NT2/D1 (cell line): ENCODE results near the gene CORO2A.

Experiments used
- SUZ12 ChIP-seq: IDR thresholded peaks from 2 replicates; pipeline ENCODE4 v1.6.1; 2011; ENCODE audit not compliant: insufficient read length, insufficient read depth; ENCODE audit errors: extremely low read depth
- YY1 ChIP-seq: IDR thresholded peaks from 2 replicates; pipeline ENCODE4 v1.6.1; 2011; ENCODE audit not compliant: insufficient read length, insufficient read depth
- ZNF274 ChIP-seq: IDR thresholded peaks from 2 replicates; pipeline ENCODE4 v1.6.1; 2011; ENCODE audit warnings: mild to moderate bottlenecking, low read depth, low read length

DNA sequence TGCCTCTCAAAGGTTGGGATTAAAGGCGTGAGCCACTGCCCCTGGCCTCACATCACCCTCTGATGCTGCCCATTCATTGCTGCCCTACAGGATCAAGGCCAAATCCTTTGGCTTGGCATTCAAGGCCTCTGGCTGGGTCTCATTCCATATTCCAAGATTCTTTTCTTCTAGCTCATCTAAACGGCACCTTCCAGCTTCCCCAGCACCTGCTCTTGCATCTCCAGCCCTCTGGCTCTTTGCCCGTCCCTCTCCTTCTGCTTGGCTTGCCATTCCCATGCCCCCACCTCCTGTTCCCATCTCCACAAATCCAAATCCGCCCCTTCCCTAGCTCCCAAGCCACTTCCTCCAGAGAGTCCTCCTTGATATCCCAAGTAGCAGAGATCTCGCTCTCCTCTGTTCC lies 33.1 kb downstream of the CORO2A start:
- no peak for TF ChIP-seq YY1
- TF ChIP-seq ZNF274, result no peak
- TF ChIP-seq SUZ12, result no peak
